Osteoblast (primary cell): ENCODE measurements around the gene OR2J3. TPM values are rescaled to one million over a fixed set of nuclear protein-coding genes. Genes with fewer than 3 reads are reported as not detected.
"Not testable (repeated sequence)": the region's sequence is repeated elsewhere in the genome, so short reads cannot be mapped to it uniquely, and the experiment has no call there.

Source experiments
- DNase-seq: peaks from one replicate; pipeline ENCODE4 v3.0.0; 2011; ENCODE audit warnings: low spot score, mixed read lengths; ENCODE audit not compliant: insufficient read length; ENCODE audit errors: missing footprints
- H2AFZ ChIP-seq: 2 replicates; pipeline ENCODE4 v1.6.0; 2011; ENCODE audit warnings: mild to moderate bottlenecking, low read length
- H3K27ac ChIP-seq: 2 replicates; pipeline ENCODE4 v1.5.1; 2011; ENCODE audit warnings: mild to moderate bottlenecking, low read depth, low read length, moderate library complexity
- H3K27me3 ChIP-seq: 2 replicates; pipeline ENCODE4 v1.6.0; 2012; ENCODE audit warnings: mild to moderate bottlenecking, control low read depth, inconsistent platforms, low read length, moderate library complexity; ENCODE audit not compliant: insufficient read depth
- H3K36me3 ChIP-seq: 2 replicates; pipeline ENCODE4 v1.5.1; 2011; ENCODE audit warnings: mild to moderate bottlenecking, low read length, control low read depth, moderate library complexity; ENCODE audit not compliant: insufficient read depth
- H3K4me1 ChIP-seq: 2 replicates; pipeline ENCODE4 v1.5.1; 2011; ENCODE audit warnings: mild to moderate bottlenecking, low read length, control low read depth, moderate library complexity; ENCODE audit not compliant: insufficient read depth
- H3K4me2 ChIP-seq: 2 replicates; pipeline ENCODE4 v1.6.0; 2011; ENCODE audit warnings: mild to moderate bottlenecking, low read length; ENCODE audit not compliant: insufficient read depth
- H3K4me3 ChIP-seq: fragments of 200-600 bp; sonication (generic); 3 replicates; pipeline ENCODE4 v1.5.1; 2012; ENCODE audit warnings: mild to moderate bottlenecking, low read length, inconsistent platforms; ENCODE audit not compliant: insufficient read depth
- H3K79me2 ChIP-seq: 2 replicates; pipeline ENCODE4 v1.6.0; 2012; ENCODE audit warnings: mild to moderate bottlenecking, low read length, control low read depth, inconsistent platforms; ENCODE audit not compliant: insufficient read depth
- H3K9me3 ChIP-seq: 2 replicates; pipeline ENCODE4 v1.5.1; 2011; ENCODE audit warnings: low read depth, low read length, control low read depth
- H4K20me1 ChIP-seq: 2 replicates; pipeline ENCODE4 v1.6.0; 2012; ENCODE audit warnings: mild to moderate bottlenecking, low read length, control low read depth; ENCODE audit not compliant: insufficient read depth
- total RNA-seq: library from RNA; depleted of rRNA; stranded (reverse); fragments of >200 nt; gene quantifications from 2 replicates; pipeline ENCODE4 v1.2.3, GENCODE V29; 2012
- TF ChIP-seq, protein P1 (sequence below): IDR thresholded peaks from 2 replicates; pipeline ENCODE4 v1.5.1; 2011; ENCODE audit warnings: mild to moderate bottlenecking, low read depth, low read length, moderate library complexity; ENCODE audit errors: extremely low read depth

Gene OR2J3
- total RNA-seq, 1 donor: not detected

DNA sequence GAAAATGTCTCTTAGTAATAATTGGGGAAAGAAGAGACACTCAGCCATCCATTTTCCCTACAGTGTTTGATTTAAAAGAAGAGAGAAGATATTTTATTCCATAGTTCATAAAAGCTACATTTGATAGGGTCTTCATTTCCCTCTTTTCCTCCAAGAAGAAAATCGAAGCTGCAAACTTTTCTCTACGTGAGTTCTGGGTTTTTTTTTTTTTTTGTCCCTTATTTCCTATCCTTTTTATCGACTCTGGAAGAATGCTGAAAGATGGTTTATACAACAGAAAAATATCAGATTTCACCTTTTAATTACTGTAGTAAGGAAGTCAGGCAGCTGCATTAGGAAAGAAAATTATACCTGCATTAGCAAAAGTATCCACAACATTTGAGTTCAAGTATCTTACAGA is 8.7 kb upstream of the OR2J3 start, which contains the start of gene OR2J1:
Gene OR2J1, plus strand, starts transcription at position 301 of the 400 bp plus-strand sequence. CDS start 1,453 bp downstream, outside the sequence.
- H4K20me1 ChIP-seq: no peaks in the 10 kb centered on the region
- H3K36me3 ChIP-seq: no peaks in the 10 kb centered on the region
- no peak within 1 kb of the TSS for H2AFZ ChIP-seq
- H3K4me1 ChIP-seq: no peaks in the 10 kb centered on the region
- TF ChIP-seq, protein P1, sequence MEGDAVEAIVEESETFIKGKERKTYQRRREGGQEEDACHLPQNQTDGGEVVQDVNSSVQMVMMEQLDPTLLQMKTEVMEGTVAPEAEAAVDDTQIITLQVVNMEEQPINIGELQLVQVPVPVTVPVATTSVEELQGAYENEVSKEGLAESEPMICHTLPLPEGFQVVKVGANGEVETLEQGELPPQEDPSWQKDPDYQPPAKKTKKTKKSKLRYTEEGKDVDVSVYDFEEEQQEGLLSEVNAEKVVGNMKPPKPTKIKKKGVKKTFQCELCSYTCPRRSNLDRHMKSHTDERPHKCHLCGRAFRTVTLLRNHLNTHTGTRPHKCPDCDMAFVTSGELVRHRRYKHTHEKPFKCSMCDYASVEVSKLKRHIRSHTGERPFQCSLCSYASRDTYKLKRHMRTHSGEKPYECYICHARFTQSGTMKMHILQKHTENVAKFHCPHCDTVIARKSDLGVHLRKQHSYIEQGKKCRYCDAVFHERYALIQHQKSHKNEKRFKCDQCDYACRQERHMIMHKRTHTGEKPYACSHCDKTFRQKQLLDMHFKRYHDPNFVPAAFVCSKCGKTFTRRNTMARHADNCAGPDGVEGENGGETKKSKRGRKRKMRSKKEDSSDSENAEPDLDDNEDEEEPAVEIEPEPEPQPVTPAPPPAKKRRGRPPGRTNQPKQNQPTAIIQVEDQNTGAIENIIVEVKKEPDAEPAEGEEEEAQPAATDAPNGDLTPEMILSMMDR: no peak
- no peaks in the 10 kb centered on the region for H3K9me3 ChIP-seq
- no peaks in the 10 kb centered on the region for H3K27me3 ChIP-seq
- H3K4me2 ChIP-seq: no peak within 1 kb of the TSS
- H3K4me3 ChIP-seq: no peak within 1 kb of the TSS
- no peaks in the 10 kb centered on the region for H3K79me2 ChIP-seq
- DNase-seq: no peak
- no peak within 1 kb of the TSS for H3K27ac ChIP-seq

DNA sequence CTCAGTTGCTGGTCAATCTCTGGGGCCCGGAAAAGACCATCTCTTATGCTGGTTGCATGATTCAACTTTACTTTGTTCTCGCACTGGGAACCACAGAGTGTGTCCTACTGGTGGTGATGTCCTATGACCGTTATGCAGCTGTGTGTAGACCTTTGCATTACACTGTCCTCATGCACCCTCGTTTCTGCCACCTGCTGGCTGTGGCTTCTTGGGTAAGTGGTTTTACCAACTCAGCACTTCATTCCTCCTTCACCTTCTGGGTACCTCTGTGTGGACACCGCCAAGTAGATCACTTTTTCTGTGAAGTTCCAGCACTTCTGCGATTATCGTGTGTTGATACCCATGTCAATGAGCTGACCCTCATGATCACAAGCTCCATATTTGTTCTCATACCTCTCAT is 4.3 kb downstream of the OR2J3 start:
- TF ChIP-seq, protein P1: no peak
- no peaks in the 10 kb centered on the region for H3K79me2 ChIP-seq
- DNase-seq: no peak
- H2AFZ ChIP-seq: no peak overlapping the region
- H3K27me3 ChIP-seq: no peaks in the 10 kb centered on the region
- no peak overlapping the region for H3K4me2 ChIP-seq
- H3K36me3 ChIP-seq: no peaks in the 10 kb centered on the region
- H4K20me1 ChIP-seq: no peaks in the 10 kb centered on the region
- H3K4me1 ChIP-seq: no peaks in the 10 kb centered on the region
- no peak overlapping the region for H3K27ac ChIP-seq
- no peaks in the 10 kb centered on the region for H3K9me3 ChIP-seq
- H3K4me3 ChIP-seq: no peak overlapping the region

DNA sequence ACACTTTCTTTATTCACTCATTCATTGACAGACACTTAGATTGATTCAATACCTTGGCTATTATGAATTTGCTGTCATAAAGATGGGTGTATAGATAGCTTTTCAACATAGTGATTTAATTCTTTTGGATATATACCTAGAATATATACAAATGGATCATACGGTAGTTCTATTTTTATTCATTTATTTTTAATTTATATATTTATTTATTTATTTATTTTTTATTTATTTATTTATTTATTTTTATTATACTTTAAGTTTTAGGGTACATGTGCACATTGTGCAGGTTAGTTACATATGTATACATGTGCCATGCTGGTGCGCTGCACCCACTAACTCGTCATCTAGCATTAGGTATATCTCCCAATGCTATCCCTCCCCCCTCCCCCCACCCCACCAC is 7.1 kb downstream of the OR2J3 start:
- not testable (repeated sequence) for H3K27me3 ChIP-seq, H3K4me1 ChIP-seq, H3K9me3 ChIP-seq, H3K36me3 ChIP-seq, H3K27ac ChIP-seq, H3K4me2 ChIP-seq, H2AFZ ChIP-seq, H3K4me3 ChIP-seq, H4K20me1 ChIP-seq, DNase-seq, H3K79me2 ChIP-seq

DNA sequence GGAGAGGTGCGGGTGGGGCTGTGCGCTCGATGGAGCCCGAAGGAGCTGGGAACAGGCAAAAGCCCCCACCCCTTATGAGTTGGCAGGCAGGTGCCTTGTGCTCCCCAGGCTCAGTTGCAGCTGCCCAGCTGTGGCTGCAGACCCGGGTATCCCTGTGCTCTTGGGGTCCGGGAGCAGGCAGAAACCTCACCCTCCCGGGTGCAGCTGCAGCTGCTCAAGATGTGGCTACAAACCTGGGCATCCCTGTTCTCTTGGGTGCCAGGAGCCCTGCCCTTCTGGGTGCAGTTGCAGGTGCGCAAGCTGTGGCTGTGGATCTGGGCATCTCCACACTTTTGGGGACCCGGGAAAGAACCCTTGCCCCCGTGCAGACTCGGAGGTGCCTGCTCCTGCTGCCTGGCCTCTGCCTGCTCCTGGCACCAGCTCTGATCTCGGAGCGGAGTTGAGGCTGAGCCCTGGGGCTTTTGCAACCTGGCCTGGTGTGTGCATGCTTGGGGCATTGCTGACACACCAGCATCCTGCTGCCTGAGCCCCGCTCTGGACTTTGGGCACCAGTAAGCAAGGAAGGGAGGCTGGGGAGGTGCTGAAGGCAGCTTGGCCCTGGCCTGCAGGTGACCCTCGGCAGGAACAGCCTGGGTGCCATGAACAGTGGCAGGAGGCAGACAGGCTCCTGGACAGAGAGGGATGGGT is 21.6 kb downstream of the OR2J3 start:
- H3K27ac ChIP-seq: no peak overlapping the region
- no peak overlapping the region for H2AFZ ChIP-seq
- H3K4me1 ChIP-seq: no peaks in the 10 kb centered on the region
- no peak overlapping the region for H3K4me2 ChIP-seq
- H3K27me3 ChIP-seq: no peaks in the 10 kb centered on the region
- no peaks in the 10 kb centered on the region for H3K79me2 ChIP-seq
- H4K20me1 ChIP-seq: no peaks in the 10 kb centered on the region
- DNase-seq: no peak
- TF ChIP-seq, protein P1: no peak
- H3K9me3 ChIP-seq: no peaks in the 10 kb centered on the region
- no peak overlapping the region for H3K4me3 ChIP-seq
- no peaks in the 10 kb centered on the region for H3K36me3 ChIP-seq
